Dermis blood vessel endothelial cell (primary cell): Measurements from ENCODE around the gene KXD1. TPM values are rescaled to one million over a fixed set of nuclear protein-coding genes. Genes with fewer than 3 reads are reported as not detected.

Source experiments
- DNase-seq: peaks from one replicate; pipeline ENCODE4 v3.0.0; 2010
- total RNA-seq: library from RNA; depleted of rRNA; stranded (reverse); fragments of >200 nt; gene quantifications from 2 replicates; pipeline ENCODE4 v1.2.3, GENCODE V29; 2014

Gene KXD1
- total RNA-seq, 1 donor from 2014 or later, result 58.0 TPM

DNA sequence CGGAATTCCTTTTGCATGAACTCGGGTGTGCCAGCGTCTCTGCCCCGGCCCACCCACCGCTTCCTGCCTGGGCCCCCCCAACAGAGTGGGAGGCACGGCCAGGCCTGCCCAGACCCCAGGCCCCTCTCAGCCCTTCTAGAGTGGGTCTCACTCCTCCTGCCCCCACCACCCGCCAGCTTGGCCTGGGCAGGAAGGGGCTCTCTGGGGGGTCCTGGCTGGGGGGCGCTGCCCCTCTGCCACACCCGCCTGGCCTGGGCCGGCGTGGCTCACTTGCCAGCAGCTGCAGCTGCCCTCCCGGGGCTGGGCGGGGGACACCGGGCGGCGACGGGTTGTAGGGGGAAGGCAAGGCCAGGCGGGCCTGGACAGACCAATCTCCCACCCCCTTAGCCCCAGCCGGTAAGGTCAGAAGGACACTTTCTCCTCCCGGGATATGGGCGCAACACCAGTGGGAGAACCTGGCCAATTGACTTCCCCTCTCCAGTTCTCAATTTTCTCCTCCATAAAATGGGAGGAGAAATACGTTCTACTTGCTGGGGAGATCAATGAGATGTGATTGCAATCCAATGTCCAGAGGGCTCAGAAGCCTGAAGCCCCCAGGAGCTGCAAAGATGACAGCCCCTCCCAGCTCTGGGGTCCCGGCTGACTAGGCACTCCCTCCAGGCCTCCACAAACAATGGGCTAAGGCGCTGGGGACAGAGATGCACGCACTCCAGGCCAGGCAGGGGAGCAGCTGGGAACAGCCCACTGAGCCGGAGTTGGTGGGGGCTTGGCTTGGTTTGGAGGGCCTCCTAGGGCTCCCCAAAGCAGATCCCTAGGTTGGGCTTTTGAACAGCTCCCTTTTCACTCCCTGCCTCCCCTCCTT, 46.5 kb downstream of the KXD1 start:
- no peak for DNase-seq

DNA sequence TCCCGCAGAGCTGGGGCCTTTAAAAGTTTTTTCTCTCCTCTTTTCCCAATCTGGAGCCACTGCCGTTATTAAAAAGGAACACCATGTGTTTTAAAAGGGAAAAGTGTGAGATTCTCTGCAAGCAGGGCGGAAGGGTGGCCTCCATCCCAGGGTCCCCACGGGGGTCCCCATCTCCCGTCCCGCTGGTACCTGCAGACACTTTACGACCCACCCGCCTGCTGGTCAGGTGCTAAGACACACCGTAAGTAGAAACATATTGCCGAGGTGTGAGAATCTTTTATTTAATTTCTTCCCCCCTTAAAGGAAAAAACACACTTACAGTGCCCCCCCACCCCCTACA, 47.1 kb downstream of the KXD1 start:
- DNase-seq, result no peak

DNA sequence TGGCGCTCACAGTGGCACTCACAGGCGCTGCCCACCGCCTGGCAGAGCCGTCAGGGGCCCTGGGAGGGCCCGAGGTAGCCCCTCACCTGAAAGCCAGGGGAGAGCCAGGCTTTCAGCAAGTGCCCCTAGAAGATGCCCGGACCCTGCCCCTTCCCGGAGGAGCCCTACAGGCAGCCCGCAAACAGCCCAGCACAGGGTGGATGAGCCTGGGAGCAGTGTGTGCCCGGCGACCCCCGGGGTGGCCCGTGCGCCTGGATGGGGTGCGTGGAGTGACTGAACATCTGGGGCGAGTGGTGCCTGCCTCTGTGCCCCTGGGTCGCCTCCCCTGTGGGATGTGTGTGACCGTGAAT, 47.5 kb downstream of the KXD1 start:
- DNase-seq, result no peak

DNA sequence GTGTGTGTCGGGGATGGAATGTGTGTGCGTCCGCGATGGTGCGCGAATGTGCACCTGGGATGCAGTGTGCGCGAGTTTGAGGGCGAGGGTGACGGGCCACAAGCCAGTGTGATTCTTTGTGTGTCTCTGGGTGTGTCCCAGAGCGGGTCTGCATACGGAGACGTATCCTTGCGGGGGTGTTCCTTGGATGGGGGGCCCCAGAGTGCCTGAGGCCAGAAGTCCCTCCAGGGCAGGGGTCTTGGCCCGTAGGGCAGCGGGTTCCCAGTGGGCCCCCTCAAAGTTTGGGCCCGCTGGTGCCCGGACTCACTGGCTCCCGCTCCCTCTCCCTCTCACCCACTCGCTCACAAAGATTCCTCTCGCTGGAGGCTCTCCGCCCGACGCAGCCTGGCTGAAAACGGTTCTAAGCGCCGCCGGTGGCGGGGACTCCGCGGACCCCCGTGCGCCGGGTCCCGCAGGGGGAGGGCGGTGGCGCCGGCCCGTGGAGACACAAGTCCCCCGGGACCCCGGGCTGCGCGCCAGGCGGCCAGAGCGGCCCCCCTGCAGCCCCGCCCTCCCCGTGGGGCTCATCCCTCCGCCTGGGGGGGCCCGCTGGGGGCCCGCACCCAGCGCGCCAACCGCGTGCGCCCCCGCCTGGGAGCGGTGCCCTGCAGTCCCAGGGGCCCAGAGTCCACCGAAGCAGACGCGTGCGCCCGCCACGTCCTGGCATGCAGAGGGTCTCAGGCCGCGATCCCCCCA, 48.0 kb downstream of the KXD1 start:
- no peak for DNase-seq

DNA sequence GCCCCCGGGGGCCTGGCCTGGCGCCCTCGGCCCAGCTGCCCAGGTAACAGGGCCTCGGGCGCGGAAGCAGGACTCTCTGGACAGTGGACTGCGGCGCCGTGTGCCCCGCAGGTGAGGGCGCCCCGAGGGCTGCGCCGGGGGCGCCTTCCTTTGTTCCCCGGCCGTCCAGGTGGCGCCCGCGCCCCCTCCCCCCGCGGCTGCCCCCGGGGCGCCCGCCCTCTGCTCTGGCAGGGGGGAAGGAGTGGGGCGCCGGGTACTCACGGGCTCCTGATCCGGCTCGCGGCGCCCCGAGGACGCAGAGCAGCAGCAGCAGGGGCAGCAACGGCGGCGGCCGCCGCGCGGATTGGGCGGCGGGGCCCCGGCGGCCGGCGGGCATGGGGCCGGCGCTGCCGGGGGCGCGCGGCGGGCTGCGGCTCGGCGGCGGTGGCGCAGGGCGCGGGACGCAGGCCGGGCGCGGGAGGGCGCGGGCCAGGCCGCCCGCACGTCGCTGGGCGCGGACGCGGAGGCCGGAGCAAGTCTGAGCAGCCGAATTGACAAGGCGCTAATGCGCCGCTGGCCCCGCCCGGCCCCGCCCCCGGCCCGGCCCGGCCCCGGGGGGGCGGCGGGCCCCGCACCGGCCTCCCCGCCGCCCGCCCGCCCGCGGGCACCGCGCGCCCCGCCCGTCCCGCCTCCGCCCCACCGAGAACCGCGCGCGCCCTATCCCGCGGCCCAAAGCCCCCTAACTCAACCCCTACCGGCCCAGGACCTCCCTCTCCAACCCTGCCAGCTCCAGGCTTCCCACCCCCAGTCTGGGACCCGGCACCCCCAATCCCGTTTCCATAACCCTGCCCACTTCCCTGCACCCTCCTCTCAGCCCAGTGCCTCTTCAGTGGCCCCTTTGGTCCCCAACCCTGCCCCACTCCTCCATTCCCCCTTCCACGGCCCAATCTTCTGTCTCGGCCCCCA, 48.9 kb downstream of the KXD1 start, which contains the start of gene CRLF1:
TSS of gene CRLF1 (minus strand) at position 519 of the 945 bp plus-strand sequence. CDS start at position 376, 143 bp downstream.
- no peak for DNase-seq

DNA sequence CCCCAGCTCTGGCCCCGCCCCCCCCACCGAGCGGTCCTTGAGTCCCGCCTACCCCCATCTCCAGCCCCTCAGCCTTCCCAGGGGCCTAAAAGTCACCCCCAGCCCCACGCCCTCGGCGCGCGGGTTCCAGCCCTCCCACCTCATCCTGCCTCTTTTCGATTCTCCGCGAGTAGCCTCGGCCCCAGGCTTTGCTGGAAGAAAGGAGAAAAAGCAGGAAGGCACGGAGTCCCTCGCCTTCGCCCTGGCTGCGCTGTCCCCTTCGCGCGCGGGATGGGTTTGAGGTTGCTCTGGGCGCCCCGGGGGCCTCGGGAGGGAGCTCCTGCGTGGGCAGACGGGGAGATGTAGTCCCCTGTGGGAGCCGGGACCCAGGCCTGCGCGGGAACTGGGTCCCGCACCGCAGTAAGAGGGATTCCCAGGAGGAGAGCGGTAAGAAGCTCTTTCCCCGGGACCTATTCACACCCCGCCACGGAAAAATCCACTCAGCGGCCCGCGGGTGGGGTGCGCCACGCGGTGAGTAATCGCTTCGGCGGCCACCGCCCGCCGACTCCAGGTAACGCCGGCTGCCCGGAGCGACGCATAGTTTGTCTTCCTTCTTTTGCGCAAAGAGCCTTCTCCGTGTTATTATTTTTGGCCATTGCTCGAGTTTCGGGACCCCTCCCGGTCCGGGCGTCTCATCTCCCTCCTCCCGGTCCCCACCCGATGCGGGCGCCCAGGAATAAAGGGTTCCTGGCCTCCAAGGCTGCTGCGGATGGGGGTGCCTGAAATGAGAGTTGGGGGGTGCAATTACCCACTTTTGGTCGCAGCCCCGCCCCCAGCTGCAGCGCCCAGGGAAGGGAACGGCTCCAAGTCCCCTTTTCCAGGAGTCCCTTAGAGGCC, 49.8 kb downstream of the KXD1 start:
- no peak for DNase-seq

DNA sequence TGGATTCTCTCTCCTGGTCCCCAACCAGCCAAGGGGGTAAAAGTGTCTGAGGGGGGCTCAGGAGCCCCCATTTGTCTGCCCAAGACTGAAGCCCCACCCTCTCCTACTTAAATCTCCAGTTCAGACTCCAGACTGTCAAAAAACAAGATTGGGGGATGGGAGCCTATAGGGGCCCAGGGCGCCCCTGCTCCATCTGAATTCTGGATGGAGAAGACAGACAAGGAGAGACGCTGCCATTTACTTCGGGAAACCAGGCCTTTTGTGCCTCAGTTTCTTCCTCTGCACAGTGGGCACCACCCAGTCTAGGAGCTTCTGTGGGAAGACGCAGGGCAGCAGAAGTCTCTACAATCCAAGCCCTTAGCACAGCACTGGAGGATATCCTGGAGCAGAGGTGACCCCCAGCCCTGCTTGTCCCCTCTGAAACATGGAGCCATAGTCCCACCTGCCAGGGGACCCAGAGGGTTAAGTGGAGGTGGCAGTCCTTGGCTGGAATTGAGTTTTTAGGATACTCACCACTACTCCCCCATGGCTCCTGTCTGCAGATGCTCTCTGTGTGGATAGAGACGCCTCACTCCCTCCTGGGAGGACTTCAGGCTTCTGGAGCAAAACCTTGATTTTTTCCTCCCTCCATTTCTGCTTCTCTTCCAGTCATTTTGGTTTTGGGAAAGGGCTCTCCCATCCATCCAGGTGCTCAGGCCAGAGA, 50.6 kb downstream of the KXD1 start:
- DNase-seq, result no peak

DNA sequence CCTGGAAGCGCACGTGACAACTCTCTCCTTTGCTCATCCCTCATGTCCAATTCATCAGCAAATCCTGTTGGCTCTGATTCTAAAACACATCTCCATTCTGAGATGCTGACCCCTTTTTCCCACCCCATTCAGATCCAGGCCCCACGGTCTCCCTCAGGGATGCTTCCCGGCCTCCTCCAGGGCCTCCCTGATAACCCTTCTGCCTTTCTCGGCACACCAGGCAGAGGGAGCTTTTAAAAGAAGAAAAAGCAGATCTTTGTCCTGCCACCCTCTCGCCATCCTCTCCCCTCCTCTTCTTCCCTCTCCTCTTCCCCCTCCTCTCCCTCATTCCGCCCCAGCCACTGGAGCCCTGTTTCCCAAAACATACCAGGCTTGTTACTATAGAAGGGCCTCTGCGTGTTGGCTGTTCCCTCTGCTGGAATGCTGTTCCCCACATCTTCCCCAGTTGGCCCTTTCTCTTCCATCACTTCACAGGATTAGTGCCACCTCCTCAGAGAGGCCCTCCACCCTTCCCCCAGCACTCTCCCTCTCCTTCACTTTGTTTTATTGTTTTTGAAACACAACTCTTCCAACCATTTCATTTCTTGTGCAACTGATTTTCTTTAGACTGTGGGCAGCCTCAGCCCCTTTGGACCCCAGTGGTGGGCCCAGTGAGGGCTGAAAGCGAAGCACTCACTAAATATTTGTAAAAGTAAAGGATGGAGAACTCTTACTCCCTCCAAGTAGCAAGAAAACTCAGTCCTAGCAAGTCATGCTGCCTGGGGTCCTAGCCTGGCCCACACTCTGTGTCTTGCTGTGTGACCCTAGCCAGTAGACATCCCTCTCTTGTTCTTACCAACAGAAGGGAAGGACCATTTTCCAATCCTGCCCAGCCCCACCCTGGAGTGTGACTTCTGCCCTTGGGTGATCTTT, 51.4 kb downstream of the KXD1 start:
- DNase-seq, result no peak

DNA sequence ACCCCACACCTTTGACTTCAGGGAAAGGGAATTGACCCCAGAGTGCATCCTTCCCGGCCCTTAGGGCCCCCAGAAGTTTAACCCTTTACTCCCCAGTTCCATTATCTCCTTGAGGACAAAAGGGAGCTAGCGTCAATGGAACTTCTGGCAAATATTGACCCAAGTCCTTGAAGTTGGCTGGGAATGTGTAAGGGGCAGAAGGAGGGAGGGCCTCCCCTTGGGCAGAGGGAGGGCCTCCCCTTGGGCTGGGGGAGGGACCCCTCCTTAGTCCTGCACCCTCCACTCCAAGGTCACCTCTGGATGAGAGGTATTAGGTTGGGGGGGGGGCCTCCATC, 52.0 kb downstream of the KXD1 start:
- no peak for DNase-seq

DNA sequence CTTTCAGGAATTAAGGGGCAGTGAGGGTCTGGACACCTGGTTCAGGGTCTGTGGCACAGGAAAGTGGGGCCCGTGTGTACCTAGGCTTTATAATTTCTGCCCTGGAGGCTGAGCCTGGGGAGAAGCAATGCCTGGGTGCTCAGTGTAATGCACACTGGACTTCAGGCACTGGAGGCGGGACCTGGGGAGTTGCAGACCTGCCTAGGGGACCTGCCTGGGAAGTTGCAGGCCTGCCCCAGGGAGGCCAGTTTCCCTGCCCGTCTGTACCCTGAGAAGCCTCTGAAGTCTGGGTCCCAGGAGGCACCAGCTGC, 52.5 kb downstream of the KXD1 start:
- no peak for DNase-seq

DNA sequence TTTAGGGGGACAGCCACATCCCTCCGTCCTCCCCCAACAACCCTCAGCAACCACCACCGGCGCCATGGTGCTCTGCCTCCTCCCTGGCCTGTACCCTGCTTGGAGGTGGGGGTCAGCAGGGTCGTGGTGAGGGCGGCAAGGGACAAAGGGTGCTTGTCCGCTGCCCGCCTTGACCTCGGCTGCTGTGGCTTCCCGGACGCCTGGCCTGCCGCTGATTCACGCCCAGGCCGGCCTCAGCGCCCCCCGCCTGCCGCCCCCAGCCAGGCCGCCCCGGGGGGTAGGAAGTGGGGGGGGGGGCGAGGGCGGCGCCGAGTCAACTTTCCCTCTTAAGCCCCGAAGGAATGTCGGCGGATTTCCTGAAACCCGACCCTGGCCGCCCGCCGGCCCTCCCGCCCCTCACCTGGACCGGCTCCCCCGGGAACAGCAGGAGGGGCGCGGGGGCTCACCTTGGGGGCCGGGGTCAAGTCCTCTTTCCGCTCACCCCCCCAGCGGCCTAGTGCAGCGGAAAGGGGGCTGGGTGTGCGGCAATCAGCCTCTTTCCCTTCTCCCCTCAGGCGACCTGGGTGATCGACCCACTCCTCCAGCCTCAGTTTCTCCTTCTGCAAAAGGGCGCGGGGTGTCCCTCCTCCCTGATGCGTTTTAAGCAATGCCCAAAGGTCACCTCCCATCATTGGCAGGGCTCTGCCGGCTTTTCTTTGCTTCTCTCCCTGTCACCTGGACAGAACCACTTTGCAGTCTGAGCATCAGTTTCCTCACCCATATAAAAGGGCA, 53.1 kb downstream of the KXD1 start:
- no peak for DNase-seq

DNA sequence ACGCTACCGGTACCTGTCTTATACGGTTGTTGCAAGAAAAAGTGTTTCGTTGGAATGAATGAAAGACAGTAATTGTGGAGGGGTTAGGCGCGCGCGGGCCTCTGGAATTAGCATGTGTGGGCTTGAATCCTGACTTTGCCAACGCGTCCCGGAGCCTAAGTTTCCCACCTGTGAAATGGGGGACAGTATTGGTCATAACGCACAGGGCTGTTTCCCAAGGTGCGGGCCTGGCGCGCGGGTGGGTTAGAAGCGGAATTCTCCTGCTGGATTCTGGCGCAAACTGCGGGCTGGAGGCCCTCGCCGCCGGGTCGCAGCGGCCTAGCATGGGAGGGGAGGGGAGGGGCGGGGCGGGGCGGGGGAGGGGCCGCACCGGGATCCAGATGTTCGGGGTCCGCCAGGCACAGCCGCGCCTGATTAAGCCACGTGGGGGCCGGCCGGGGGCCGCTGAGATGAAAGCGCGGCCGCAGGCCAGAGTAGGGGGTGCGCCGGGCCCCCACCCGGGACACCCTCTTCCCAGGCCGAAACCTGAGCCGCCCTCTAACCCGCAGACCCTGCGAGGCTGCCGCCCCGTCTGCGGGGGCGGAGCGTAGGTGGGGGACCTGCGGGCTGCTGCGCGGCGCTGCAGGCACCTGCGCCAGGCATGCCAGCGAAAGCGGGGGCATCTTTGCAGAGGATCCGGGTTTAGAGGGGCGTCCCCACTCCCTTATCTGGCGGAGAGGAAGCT, 53.8 kb downstream of the KXD1 start:
- no peak for DNase-seq

DNA sequence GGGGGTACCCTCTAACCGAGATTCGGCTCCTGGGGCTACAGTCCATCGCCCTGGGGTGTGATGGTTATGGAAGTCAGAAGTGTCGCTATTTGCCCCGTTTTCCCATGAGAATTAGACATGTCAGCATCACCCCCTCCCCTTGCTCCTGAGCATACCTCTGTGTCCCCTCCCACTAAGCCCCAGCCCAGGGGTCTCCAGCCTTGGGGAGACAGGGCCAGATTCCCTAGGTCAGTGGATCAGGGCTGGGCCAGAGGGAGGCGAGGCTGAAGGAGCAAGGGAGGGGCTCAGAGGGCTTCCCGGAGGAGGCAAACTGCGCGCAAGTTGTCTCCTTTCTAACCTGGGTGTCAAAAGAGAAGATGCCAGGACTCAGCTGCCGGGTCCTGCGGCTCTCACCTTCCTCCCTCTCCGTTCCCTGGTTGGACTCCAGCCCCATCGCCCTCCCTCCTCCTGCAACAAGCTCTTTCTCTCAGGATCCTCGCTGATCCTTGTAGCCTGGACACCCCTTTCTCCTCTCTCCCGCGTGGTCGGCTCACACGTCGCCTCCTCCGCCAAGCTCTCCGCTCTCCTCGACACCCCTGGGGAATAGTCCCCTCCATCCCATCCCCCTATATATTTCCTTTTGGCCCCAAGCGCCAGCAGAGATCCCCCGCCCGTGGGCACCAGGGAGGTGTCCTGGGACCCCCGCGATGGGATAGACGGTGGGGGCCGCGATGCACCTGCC, 54.5 kb downstream of the KXD1 start:
- no peak for DNase-seq

DNA sequence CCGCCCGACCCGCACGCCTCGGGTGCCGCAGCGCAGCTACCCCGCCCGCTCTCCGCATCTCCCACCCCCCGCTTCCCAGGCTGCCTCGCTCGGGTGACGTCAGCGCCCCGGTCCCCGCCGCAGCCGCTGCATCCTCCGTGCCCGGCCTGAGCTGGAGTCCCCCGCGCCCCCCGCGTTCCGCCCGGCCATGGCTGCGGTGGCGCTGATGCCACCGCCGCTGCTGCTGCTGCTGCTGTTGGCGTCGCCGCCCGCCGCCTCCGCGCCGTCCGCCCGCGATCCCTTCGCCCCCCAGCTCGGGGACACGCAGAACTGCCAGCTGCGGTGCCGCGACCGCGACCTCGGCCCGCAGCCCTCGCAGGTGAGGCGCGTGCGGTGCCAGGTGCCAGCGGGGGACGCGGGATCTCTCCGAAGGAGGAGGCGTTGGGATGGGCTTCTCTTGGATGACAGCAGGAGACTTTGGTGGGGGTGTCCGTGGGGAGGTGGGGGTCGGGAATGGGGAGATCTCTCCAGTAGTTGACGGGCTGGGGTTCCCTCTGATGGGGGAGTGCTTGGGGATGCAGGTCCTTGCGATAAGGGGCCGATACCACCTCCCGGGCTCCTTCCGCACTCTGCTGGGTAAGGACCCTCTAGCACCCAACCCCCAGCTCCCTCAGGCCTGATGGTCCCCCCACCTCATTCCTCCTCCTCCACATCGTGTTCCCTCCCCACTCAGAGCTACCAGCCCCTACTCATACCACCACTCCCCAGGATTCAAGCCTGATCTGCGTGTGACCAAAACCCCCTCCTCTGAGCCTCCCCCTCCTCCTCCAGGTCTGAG, 55.3 kb downstream of the KXD1 start, which contains the start of gene TMEM59L:
TSS of gene TMEM59L (plus strand) at position 99 of the 817 bp plus-strand sequence. CDS start at position 188, 89 bp downstream.
- DNase-seq, result no peak

DNA sequence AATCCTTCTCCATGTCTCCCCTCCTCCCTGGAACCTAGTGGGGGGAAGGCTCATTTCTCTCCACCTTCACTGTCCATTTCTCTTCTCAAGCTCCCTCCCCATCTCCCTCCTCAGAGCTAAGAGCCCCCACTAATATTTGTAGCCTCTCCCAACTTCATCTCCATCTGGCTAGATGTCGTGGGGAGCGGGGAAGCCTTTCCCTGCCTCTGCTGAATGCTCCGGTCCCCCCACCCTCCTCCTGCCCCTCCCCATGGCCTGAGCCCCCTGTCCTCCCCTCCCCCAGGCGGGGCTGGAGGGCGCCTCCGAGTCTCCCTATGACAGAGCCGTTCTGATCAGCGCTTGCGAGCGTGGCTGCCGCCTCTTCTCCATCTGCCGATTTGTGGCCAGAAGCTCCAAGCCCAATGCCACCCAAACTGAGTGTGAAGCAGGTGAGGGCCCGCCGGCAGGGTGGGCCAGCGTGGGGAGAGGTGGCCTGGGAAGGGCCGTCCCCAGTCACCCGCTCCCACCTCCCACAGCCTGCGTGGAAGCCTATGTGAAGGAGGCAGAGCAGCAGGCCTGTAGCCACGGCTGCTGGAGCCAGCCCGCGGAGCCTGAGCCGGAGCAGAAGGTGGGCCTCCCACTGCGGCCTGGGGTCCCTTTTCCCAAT, 56.0 kb downstream of the KXD1 start:
- no peak for DNase-seq

DNA sequence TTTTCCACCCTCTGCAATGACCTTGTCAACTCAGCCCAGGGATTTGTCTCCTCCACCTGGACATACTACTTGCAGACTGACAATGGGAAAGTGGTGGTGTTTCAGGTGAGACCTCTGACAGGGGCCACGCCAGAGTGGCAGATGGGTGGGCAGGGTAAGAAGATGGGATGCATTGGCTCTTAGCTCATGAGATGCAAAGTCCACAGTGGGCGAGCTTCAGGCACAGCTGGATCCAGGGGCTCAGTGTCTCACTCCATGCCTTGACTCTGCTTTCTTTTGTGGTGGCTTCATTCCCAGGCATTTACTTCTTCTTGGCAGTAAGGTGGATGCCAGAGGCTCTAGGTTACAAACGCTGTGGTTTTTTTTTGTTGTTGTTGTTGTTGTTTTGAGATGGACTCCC, 58.4 kb downstream of the KXD1 start:
- DNase-seq, result no peak

DNA sequence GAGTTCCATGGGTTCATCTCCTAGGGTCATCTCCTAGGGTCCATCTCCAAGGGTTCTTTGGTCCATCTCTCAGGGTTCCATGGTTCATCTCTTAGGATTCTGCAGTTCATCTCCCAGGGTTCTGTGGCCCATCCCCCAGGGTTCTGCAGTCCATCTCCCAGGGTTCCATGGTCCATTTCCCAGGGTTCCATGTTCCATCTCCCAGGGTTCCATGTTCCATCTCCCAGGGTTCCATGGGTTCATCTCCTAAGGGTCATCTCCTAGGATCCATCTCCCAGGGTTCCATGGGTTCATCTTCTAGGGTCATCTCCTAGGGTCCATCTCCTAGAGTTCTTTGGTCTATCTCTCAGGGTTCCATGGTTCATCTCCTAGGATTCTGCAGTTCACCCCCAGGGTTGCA, 59.9 kb downstream of the KXD1 start:
- DNase-seq, result no peak
